Neural cell (in vitro differentiated cells): ENCODE results near the gene TPPP. TPM values are rescaled to one million over a fixed set of nuclear protein-coding genes. Genes with fewer than 3 reads are reported as not detected.

ENCODE experiments used
- H2AFZ ChIP-seq: fragments of 200-600, 300-800 bp; sonication (generic), shearing (Covaris generic); 2 replicates; pipeline ENCODE4 v1.6.0; 2014; ENCODE audit warnings: low read depth, mild to moderate bottlenecking, antibody characterized with exemption, low read length, moderate library complexity
- H3F3A ChIP-seq: fragments of 200-600 bp; shearing (Covaris generic); 2 replicates; pipeline ENCODE4 v1.6.1; 2016; ENCODE audit warnings: mild to moderate bottlenecking, moderate library complexity, mixed read lengths, antibody characterized with exemption, low read length; ENCODE audit not compliant: insufficient read depth, poor library complexity, severe bottlenecking
- H3K27ac ChIP-seq: fragments of 200-600, 300-800 bp; sonication (generic), shearing (Covaris generic); 2 replicates; pipeline ENCODE4 v1.5.1; 2014; ENCODE audit warnings: mild to moderate bottlenecking, low read length, moderate library complexity
- H3K27me3 ChIP-seq: fragments of 300-800, 200-600 bp; sonication (generic), shearing (Covaris generic); 2 replicates; pipeline ENCODE4 v1.6.0; 2014; ENCODE audit warnings: mild to moderate bottlenecking, low read depth, low read length, moderate library complexity; ENCODE audit not compliant: insufficient read depth
- H3K36me3 ChIP-seq: fragments of 300-800, 200-600 bp; sonication (generic), shearing (Covaris generic); 2 replicates; pipeline ENCODE4 v1.5.1; 2014; ENCODE audit warnings: mild to moderate bottlenecking, antibody characterized with exemption, low read length, moderate library complexity; ENCODE audit not compliant: insufficient read depth
- H3K4me2 ChIP-seq: fragments of 300-800, 200-600 bp; sonication (generic), shearing (Covaris generic); 2 replicates; pipeline ENCODE4 v1.6.0; 2014; ENCODE audit warnings: mild to moderate bottlenecking, low read length
- H3K4me3 ChIP-seq: fragments of 300-800, 200-600 bp; sonication (generic), shearing (Covaris generic); 2 replicates; pipeline ENCODE4 v1.5.1; 2014; ENCODE audit warnings: mild to moderate bottlenecking, low read length, moderate library complexity
- H3K79me2 ChIP-seq: fragments of 200-600 bp; shearing (Covaris generic); replicated peaks from 2 replicates; pipeline ENCODE4 v1.6.0; 2014; ENCODE audit warnings: mild to moderate bottlenecking, low read length, moderate library complexity; ENCODE audit not compliant: insufficient read depth
- H3K9ac ChIP-seq: fragments of 300-800, 200-600 bp; sonication (generic), shearing (Covaris generic); 2 replicates; pipeline ENCODE4 v1.6.1; 2016; ENCODE audit warnings: mild to moderate bottlenecking, low read length, mixed read lengths
- H3K9me2 ChIP-seq: fragments of 200-600 bp; shearing (Covaris generic); 2 replicates; pipeline ENCODE4 v1.6.1; 2016; ENCODE audit warnings: mild to moderate bottlenecking, low read length, mixed read lengths; ENCODE audit not compliant: insufficient read depth
- H3K9me3 ChIP-seq: fragments of 200-600, 300-800 bp; sonication (generic), shearing (Covaris generic); 2 replicates; pipeline ENCODE4 v1.6.1; 2016; ENCODE audit warnings: mild to moderate bottlenecking, mixed run types, low read length, moderate library complexity, mixed read lengths
- H4K20me1 ChIP-seq: fragments of 200-600 bp; shearing (Covaris generic); 2 replicates; pipeline ENCODE4 v1.6.1; 2016; ENCODE audit warnings: mild to moderate bottlenecking, mixed run types; ENCODE audit not compliant: insufficient read depth
- CTCF ChIP-seq: fragments of 450-650 bp; IDR thresholded peaks from 2 replicates; pipeline ENCODE4 v1.5.1; 2014; ENCODE audit warnings: antibody characterized with exemption, mild to moderate bottlenecking, moderate library complexity; ENCODE audit not compliant: poor library complexity, severe bottlenecking
- EP300 ChIP-seq: fragments of 450-650 bp; conservative IDR thresholded peaks from 2 replicates; pipeline ENCODE4 v1.6.1; 2014; ENCODE audit warnings: antibody characterized with exemption, mild to moderate bottlenecking, moderate library complexity; ENCODE audit not compliant: poor library complexity, severe bottlenecking
- EZH2 ChIP-seq: fragments of 200-600, 300-800 bp; shearing (Covaris generic), sonication (generic); IDR thresholded peaks from 2 replicates; pipeline ENCODE4 v1.6.1; 2014; ENCODE audit warnings: antibody characterized with exemption, low read length, borderline replicate concordance, mild to moderate bottlenecking; ENCODE audit not compliant: insufficient read depth, poor library complexity, severe bottlenecking
- MXI1 ChIP-seq: fragments of 450-650 bp; conservative IDR thresholded peaks from 2 replicates; pipeline ENCODE4 v1.6.1; 2014; ENCODE audit warnings: antibody characterized with exemption, mild to moderate bottlenecking; ENCODE audit not compliant: poor library complexity, severe bottlenecking
- POLR2AphosphoS5 ChIP-seq: IDR thresholded peaks from 2 replicates; pipeline ENCODE4 v1.6.1; 2012
- RAD21 ChIP-seq: fragments of 450-650 bp; conservative IDR thresholded peaks from 2 replicates; pipeline ENCODE4 v1.6.1; 2014; ENCODE audit warnings: antibody characterized with exemption, mild to moderate bottlenecking, moderate library complexity
- REST ChIP-seq: IDR thresholded peaks from 2 replicates; pipeline ENCODE4 v1.6.1; 2012; ENCODE audit warnings: borderline replicate concordance
- SMC3 ChIP-seq: fragments of 450-650 bp; conservative IDR thresholded peaks from 2 replicates; pipeline ENCODE4 v1.6.1; 2014; ENCODE audit warnings: antibody characterized with exemption, mild to moderate bottlenecking, moderate library complexity; ENCODE audit not compliant: poor library complexity
- TAF1 ChIP-seq: IDR thresholded peaks from 2 replicates; pipeline ENCODE4 v1.6.1; 2012; ENCODE audit warnings: low read depth
- polyA plus RNA-seq: library from polyadenylated mRNA; depleted of rRNA; stranded (reverse); fragments of >200 nt; gene quantifications from 2 replicates; pipeline ENCODE4 v1.2.3, GENCODE V29; 2014

TPPP gene
- polyA plus RNA-seq, 1 donor from 2014 or later, result 9.9 TPM

- Histone ChIP-seq H4K20me1 (no peaks in the 10 kb centered on the region), H3K4me3 (no peak overlapping the region), H2AFZ (no peak overlapping the region), H3K9me2 (no peaks in the 10 kb centered on the region), H3K4me2 (no peak overlapping the region), H3K79me2 (no peaks in the 10 kb centered on the region), H3K36me3 (no peaks in the 10 kb centered on the region), H3K27me3 (no peaks in the 10 kb centered on the region), H3K9me3 (no peaks in the 10 kb centered on the region), H3K27ac (no peak overlapping the region), H3K9ac (no peak overlapping the region), H3F3A (no peaks in the 10 kb centered on the region)
- TF ChIP-seq REST (no peak), RAD21 (no peak), MXI1 (no peak), SMC3 (no peak), TAF1 (no peak), EZH2 (no peak), CTCF (no peak), POLR2AphosphoS5 (no peak), EP300 (no peak)
Measured at GRCh38 chr5:647311-647710, 45.8 kb downstream of the TPPP start.

- Histone ChIP-seq H2AFZ (no peak overlapping the region), H3K27me3 (no peaks in the 10 kb centered on the region), H3K79me2 (no peaks in the 10 kb centered on the region), H3K9me2 (no peaks in the 10 kb centered on the region), H3F3A (no peaks in the 10 kb centered on the region), H3K9ac (no peak overlapping the region), H3K4me2 (no peak overlapping the region), H4K20me1 (no peaks in the 10 kb centered on the region), H3K27ac (no peak overlapping the region), H3K9me3 (no peaks in the 10 kb centered on the region), H3K4me3 (no peak overlapping the region), H3K36me3 (no peaks in the 10 kb centered on the region)
- TF ChIP-seq EP300 (no peak), EZH2 (no peak), RAD21 (no peak), MXI1 (no peak), SMC3 (no peak), TAF1 (no peak), POLR2AphosphoS5 (no peak), CTCF (no peak), REST (no peak)
Measured at GRCh38 chr5:646396-647201, 46.6 kb downstream of the TPPP start.
